GM12864 (cell line): ENCODE measurements around the gene NOPCHAP1.

Experiments used
- DNase-seq: peaks from one replicate; pipeline ENCODE4 v3.0.0-alpha.2; 2011; ENCODE audit warnings: low read depth
- H3K4me3 ChIP-seq: 2 replicates; pipeline ENCODE4 v1.5.1; 2011; ENCODE audit warnings: mild to moderate bottlenecking, low read depth, low read length, control low read depth
- TF ChIP-seq, protein P1 (sequence below): IDR thresholded peaks from 2 replicates; pipeline ENCODE4 v1.5.1; 2011; ENCODE audit warnings: low read depth, mild to moderate bottlenecking, moderate library complexity, low read length, control low read depth, inconsistent platforms; ENCODE audit errors: missing control alignments

NOPCHAP1 gene

DNA sequence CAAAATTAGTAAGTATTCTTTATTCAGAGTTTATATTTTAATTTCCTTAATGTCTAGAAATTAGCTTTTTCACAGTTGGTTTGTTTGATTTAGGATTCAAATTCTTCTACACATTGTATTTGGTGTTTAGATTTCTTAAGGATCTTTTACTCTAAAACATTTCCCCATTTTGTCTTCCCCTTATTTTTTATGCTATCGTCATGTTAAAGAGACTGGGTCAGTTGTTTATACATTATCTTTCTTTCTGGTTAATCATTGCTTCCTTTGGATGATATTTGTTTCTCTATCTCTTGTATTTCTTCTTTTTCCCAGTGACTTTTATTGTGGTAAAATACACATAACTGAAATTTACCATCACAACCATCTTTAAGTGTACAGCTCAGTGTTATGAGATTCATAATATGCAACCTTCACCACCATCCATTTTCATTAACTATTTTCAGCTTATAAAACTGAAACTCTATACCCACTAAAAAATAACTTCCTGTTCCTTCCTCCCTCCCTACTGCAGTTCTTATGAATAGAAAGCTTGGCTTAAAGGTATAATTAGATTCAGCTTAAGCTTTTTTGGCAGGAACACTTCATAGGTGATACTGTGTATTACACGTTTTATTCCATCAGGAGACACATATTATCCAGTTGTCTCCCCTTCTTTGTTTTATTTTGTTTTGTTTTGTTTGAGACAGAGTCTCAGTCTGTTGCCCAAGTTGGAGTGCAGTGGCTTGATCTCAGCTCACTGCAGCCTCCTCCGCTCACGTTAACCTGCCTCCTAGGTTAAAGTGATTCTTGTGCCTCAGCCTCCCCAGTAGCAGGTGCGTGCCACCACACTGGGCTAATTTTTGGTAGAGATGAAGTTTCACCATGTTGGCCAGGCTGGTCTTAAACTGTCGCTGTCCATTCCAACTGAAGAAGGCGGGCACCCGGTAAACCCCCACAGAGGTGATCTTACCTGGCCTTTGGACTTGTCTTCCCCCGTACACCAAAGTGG lies 45.0 kb downstream of the NOPCHAP1 start:
- H3K4me3 ChIP-seq, result no peak overlapping the region
- TF ChIP-seq, protein P1, sequence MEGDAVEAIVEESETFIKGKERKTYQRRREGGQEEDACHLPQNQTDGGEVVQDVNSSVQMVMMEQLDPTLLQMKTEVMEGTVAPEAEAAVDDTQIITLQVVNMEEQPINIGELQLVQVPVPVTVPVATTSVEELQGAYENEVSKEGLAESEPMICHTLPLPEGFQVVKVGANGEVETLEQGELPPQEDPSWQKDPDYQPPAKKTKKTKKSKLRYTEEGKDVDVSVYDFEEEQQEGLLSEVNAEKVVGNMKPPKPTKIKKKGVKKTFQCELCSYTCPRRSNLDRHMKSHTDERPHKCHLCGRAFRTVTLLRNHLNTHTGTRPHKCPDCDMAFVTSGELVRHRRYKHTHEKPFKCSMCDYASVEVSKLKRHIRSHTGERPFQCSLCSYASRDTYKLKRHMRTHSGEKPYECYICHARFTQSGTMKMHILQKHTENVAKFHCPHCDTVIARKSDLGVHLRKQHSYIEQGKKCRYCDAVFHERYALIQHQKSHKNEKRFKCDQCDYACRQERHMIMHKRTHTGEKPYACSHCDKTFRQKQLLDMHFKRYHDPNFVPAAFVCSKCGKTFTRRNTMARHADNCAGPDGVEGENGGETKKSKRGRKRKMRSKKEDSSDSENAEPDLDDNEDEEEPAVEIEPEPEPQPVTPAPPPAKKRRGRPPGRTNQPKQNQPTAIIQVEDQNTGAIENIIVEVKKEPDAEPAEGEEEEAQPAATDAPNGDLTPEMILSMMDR, result no peak
- peak; percentile 36 for DNase-seq

DNA sequence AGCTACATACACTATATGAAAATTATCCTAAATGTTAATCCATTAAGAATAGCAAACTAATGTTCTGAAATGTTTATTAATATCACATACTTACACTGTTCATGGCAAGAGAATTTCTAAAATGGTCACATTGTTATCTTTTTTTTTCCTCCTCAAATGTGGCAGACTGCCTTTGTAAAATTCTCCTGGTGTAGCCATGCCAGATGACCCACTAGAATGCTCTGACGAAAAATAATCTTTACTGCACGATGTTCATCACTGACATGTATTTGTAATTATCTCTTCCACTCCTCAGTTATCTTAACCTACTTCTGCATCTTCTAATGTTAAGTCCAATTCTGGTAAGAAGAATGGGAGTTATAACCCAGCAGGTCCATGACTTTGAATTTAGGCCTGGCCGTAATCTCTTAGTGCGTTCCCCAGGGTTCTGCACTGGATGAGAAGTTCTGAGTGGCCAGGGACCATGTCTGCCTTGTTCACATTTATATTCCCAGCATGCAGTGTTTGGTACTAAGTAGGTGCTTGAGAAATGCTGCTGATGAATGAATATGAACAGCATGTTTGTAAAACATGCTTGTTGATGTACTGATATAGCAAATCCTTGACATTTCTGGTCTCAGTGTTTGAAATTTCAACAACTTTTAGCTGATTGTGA lies 46.7 kb downstream of the NOPCHAP1 start:
- TF ChIP-seq, protein P1, result no peak
- no peak overlapping the region for H3K4me3 ChIP-seq
- no peak for DNase-seq

DNA sequence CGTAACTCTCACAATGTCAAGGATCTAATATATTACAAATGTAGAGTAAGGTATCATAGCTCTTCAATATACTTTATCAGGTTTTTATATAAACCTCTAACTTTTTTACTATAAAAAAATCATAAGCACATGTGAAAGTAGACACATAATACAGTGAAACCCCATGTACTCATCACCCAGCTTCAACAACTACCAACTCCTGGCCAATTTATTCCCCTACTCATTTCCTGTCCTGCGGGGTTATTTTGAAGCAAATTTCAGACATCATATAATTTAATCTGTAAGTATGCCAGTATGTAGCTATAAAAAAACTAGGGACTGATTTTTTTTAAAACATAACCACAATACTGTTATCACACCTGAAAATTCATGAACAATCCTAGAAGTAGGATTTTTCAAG lies 47.7 kb downstream of the NOPCHAP1 start:
- no peak for DNase-seq
- TF ChIP-seq, protein P1, result no peak
- no peak overlapping the region for H3K4me3 ChIP-seq
